B cell (primary cell): ENCODE results near the gene NRG2. TPM values are rescaled to one million over a fixed set of nuclear protein-coding genes. Genes with fewer than 3 reads are reported as not detected.

Source experiments
- ATAC-seq: fragments of 200-7000 bp; cut with Tn5 transposase; one replicate; pipeline ENCODE4 v1.10.0; 2021; ENCODE audit warnings: low read depth, mild to moderate bottlenecking, moderate number of reproducible peaks, moderate library complexity
- CTCF ChIA-PET: fragments of 350-600 bp; sonication (Branson Sonifier 250); formaldehyde crosslinking; loops from one replicate; lab custom pipeline; 2021; ENCODE audit warnings: antibody characterized with exemption, inconsistent platforms; lab: Charles Lee
- POLR2A ChIA-PET: fragments of 350-600 bp; sonication (Branson Sonifier 250); formaldehyde crosslinking; loops from one replicate; lab custom pipeline; 2021; ENCODE audit warnings: antibody characterized with exemption; lab: Charles Lee
- DNase-seq: peaks from one replicate; pipeline ENCODE4 v3.0.0; 2013
- H2AFZ ChIP-seq: 2 replicates; pipeline ENCODE4 v1.6.1; 2012; ENCODE audit warnings: mild to moderate bottlenecking, low read depth, low read length; ENCODE audit not compliant: insufficient read depth, poor library complexity, severe bottlenecking
- H3K27ac ChIP-seq, 2 donors: 1 replicate in 1 of 2; 2 replicates in 1 of 2; pipeline ENCODE4 v1.5.1; 2012 to 2013; ENCODE audit warnings: low read length in 2 of 2, mild to moderate bottlenecking in 2 of 2, moderate library complexity in 1 of 2
- H3K27me3 ChIP-seq, 4 experiments: fragments of 200-600 bp in 1 of 4; sonication (generic) in 1 of 4; replicated peaks in 1 of 4; 1 replicate in 2 of 4; 2 replicates in 2 of 4; pipeline versions ENCODE4 v1.6.1 to v1.7.0; 2013 to 2016; ENCODE audit warnings: low read length in 3 of 4, mild to moderate bottlenecking in 2 of 4, mixed read lengths in 1 of 4, moderate library complexity in 1 of 4; ENCODE audit not compliant: insufficient read depth in 4 of 4, control insufficient read depth in 3 of 4; ENCODE audit errors: control extremely low read depth in 1 of 4
- H3K36me3 ChIP-seq, 2 experiments: replicated peaks in 1 of 2; 1 replicate in 1 of 2; 2 replicates in 1 of 2; pipeline versions ENCODE4 v1.6.1 to v1.7.1; 2013; ENCODE audit warnings: low read length in 1 of 2; ENCODE audit not compliant: insufficient read depth in 2 of 2, control insufficient read depth in 1 of 2; ENCODE audit errors: control extremely low read depth in 1 of 2, extremely low read depth in 1 of 2
- H3K4me1 ChIP-seq, 2 donors: fragments of 200-600 bp in 1 of 2; sonication (generic) in 1 of 2; 1 replicate in 1 of 2; 2 replicates in 1 of 2; pipeline versions ENCODE4 v1.5.1 to v1.6.1; 2013 to 2017; ENCODE audit warnings: low read length in 2 of 2; ENCODE audit not compliant: control insufficient read depth in 2 of 2, insufficient read depth in 2 of 2
- H3K4me2 ChIP-seq: replicated peaks from 2 replicates; pipeline ENCODE3; 2012; ENCODE audit warnings: mild to moderate bottlenecking, low read depth, low read length; ENCODE audit not compliant: poor library complexity, severe bottlenecking
- H3K4me3 ChIP-seq, 5 experiments: fragments of 200-600 bp in 1 of 5; sonication (generic) in 1 of 5; 1 replicate in 3 of 5; 2 replicates in 2 of 5; pipeline versions ENCODE4 v1.5.1 to v1.7.0; 2011 to 2016; ENCODE audit warnings: low read length in 4 of 5, mild to moderate bottlenecking in 4 of 5, low read depth in 2 of 5, control low read depth in 1 of 5, moderate library complexity in 1 of 5; ENCODE audit not compliant: insufficient read depth in 1 of 5; ENCODE audit errors: control extremely low read depth in 1 of 5, extremely low read depth in 1 of 5
- H3K79me2 ChIP-seq: fragments of 200-600 bp; sonication (generic); one replicate; pipeline ENCODE4 v1.6.0; 2016; ENCODE audit warnings: low read length; ENCODE audit not compliant: control insufficient read depth, insufficient read depth
- H3K9ac ChIP-seq: fragments of 200-600 bp; sonication (generic); 2 replicates; pipeline ENCODE4 v1.6.1; 2017; ENCODE audit warnings: mild to moderate bottlenecking, low read length, moderate library complexity
- H3K9me3 ChIP-seq, 3 donors: one replicate each; pipeline versions ENCODE4 v1.6.1 to v1.7.1; 2013; ENCODE audit warnings: low read length in 2 of 3; ENCODE audit not compliant: control insufficient read depth in 2 of 3, insufficient read depth in 1 of 3; ENCODE audit errors: control extremely low read depth in 1 of 3
- H4K20me1 ChIP-seq: 2 replicates; pipeline ENCODE4 v1.6.0; 2012; ENCODE audit warnings: mild to moderate bottlenecking, low read length; ENCODE audit not compliant: insufficient read depth, control insufficient read depth, poor library complexity, severe bottlenecking
- H3K27ac Mint-ChIP-seq: one replicate; pipeline ENCODE4 v1.8.0; 2021; ENCODE audit warnings: mixed read lengths
- H3K27me3 Mint-ChIP-seq: one replicate; pipeline ENCODE4 v1.8.0; 2021; ENCODE audit warnings: mixed read lengths
- H3K4me1 Mint-ChIP-seq: one replicate; pipeline ENCODE4 v1.8.0; 2021; ENCODE audit warnings: mixed read lengths
- H3K4me3 Mint-ChIP-seq: one replicate; pipeline ENCODE4 v1.8.0; 2021; ENCODE audit warnings: mixed read lengths
- H3K9me3 Mint-ChIP-seq: one replicate; pipeline ENCODE4 v1.8.0; 2022; ENCODE audit warnings: mixed read lengths; ENCODE audit not compliant: insufficient read depth
- CTCF ChIP-seq: fragments of 200-600 bp; IDR thresholded peaks from one replicate; pipeline ENCODE4 v1.8.0; 2022; ENCODE audit warnings: antibody characterized with exemption, mild to moderate bottlenecking
- EZH2 ChIP-seq: IDR thresholded peaks from 2 replicates; pipeline ENCODE4 v1.6.1; 2012; ENCODE audit warnings: borderline replicate concordance, low read depth, mild to moderate bottlenecking, moderate library complexity, low read length; ENCODE audit not compliant: insufficient read depth, poor library complexity, severe bottlenecking
- WGBS: methylation state at CpG from one replicate; pipeline ENCODE4 v1.1.5; 2013; ENCODE audit warnings: missing lambda C conversion rate; ENCODE audit not compliant: insufficient coverage; 5-methylcytosine and 5-hydroxymethylcytosine counted together
- intact Hi-C: fragments of 100-400 bp; cut with micrococcal nuclease; formaldehyde crosslinking; loops from one replicate; pipeline ENCODE4 v1.10.0; 2022
- polyA plus RNA-seq: library from polyadenylated mRNA; depleted of rRNA; stranded (reverse); fragments of >200 nt; gene quantifications from 2 replicates; pipeline ENCODE4 v1.2.3, GENCODE V29; 2012
- total RNA-seq, 2 donors: library from RNA; stranded (reverse); fragments of 120-200 nt in 1 of 2; gene quantifications; 1 replicate in 1 of 2; 2 replicates in 1 of 2; pipeline versions ENCODE4 v1.2.3 to v1.2.4, GENCODE V29; 2013 to 2022

The NRG2 gene
- total and polyA plus RNA-seq, 2 donors (not counting 1 experiment from before 2014, with no cell fraction given), result 0.13 to 0.15 TPM

- Histone ChIP-seq H2AFZ (no peak overlapping the region), H3K4me1 (no peaks in the 10 kb centered on the region), H3K9ac (no peak overlapping the region), H3K79me2 (no peaks in the 10 kb centered on the region), H3K4me3 (no peak overlapping the region), H4K20me1 (no peaks in the 10 kb centered on the region), H3K36me3 (no peaks in the 10 kb centered on the region), H3K27ac (no peak overlapping the region), H3K27me3 (peaks cover 0 to 30% (median 0%) of the 10 kb centered on the region in 4 experiments), H3K4me2 (no peak overlapping the region), H3K9me3 (peaks cover 0 to 18% (median 0%) of the 10 kb centered on the region in 3 donors)
- H3K27ac Mint-ChIP-seq, result no peak overlapping the region
- no peak for DNase-seq
- no peak for ATAC-seq
- WGBS, result 71% methylated on average over 5 of the region's 8 CpGs
- H3K9me3 Mint-ChIP-seq, result no peaks in the 10 kb centered on the region
- intact Hi-C loops, result no loop called here
- ChIA-PET CTCF (interaction anchor here (0.5 to 1.4 kb wide), 3 partner anchors 18 to 383 kb away, joined by 3 to 4 read pairs (median 3); no protein-coding TSS in a partner anchor), POLR2A (no interaction called here)
- peaks cover 49% of the 10 kb centered on the region for H3K27me3 Mint-ChIP-seq
- TF ChIP-seq EZH2 (no peak), CTCF (no peak)
- H3K4me3 Mint-ChIP-seq, result no peak overlapping the region
- no peaks in the 10 kb centered on the region for H3K4me1 Mint-ChIP-seq
These were observed 236.1 kb downstream of the NRG2 start for GRCh38 chr5:139806726-139807646.

- Histone ChIP-seq H3K4me3 (no peak overlapping the region), H3K36me3 (no peaks in the 10 kb centered on the region), H2AFZ (no peak overlapping the region), H3K79me2 (no peaks in the 10 kb centered on the region), H3K4me2 (no peak overlapping the region), H3K27me3 (peaks cover 0 to 30% (median 0%) of the 10 kb centered on the region in 4 experiments), H3K9me3 (peaks cover 0 to 18% (median 0%) of the 10 kb centered on the region in 3 donors), H3K27ac (no peak overlapping the region), H4K20me1 (no peaks in the 10 kb centered on the region), H3K9ac (no peak overlapping the region), H3K4me1 (no peaks in the 10 kb centered on the region)
- no peak for DNase-seq
- POLR2A ChIA-PET, result no interaction called here
- no peak for ATAC-seq
- intact Hi-C loops, result no loop called here
- CTCF ChIA-PET, result interaction anchor here (0.5 to 1.4 kb wide), 3 partner anchors 17 to 382 kb away, joined by 3 to 4 read pairs (median 3); no protein-coding TSS in a partner anchor
- peaks cover 51% of the 10 kb centered on the region for H3K27me3 Mint-ChIP-seq
- H3K9me3 Mint-ChIP-seq, result no peaks in the 10 kb centered on the region
- TF ChIP-seq EZH2, result no peak
- TF ChIP-seq CTCF, result no peak
- H3K27ac Mint-ChIP-seq, result no peak overlapping the region
- no peaks in the 10 kb centered on the region for H3K4me1 Mint-ChIP-seq
- no peak overlapping the region for H3K4me3 Mint-ChIP-seq
- WGBS, result 89% methylated on average over 3 of the region's 4 CpGs
These were observed 237.0 kb downstream of the NRG2 start for GRCh38 chr5:139806111-139806510.
